K562 (cell line): ENCODE results near the gene BLVRA. TPM values are rescaled to one million over a fixed set of nuclear protein-coding genes. Genes with fewer than 3 reads are reported as not detected.

Source experiments
- EWSR1 ChIP-seq: fragments of 450-650 bp; IDR thresholded peaks from 2 replicates; pipeline ENCODE4 v1.6.1; 2018; ENCODE audit warnings: borderline replicate concordance, mild to moderate bottlenecking, low read depth, moderate library complexity; ENCODE audit not compliant: partially characterized antibody
- HNRNPLL ChIP-seq: fragments of 200-400 bp; formaldehyde crosslinking; IDR thresholded peaks from 2 replicates; pipeline ENCODE4 v1.6.1; 2017; ENCODE audit warnings: low read length, low read depth, mild to moderate bottlenecking; ENCODE audit not compliant: poor library complexity, severe bottlenecking
- ILK ChIP-seq: fragments of 450-650 bp; IDR thresholded peaks from 2 replicates; pipeline ENCODE4 v1.6.1; 2016; ENCODE audit warnings: missing genetic modification characterization, low read depth, mild to moderate bottlenecking, missing compliant biosample characterization, moderate library complexity, borderline replicate concordance
- MTA1 ChIP-seq: fragments of 450-650 bp; IDR thresholded peaks from 2 replicates; pipeline ENCODE4 v1.6.1; 2017; ENCODE audit warnings: borderline replicate concordance
- MTA3 ChIP-seq: fragments of 450-650 bp; formaldehyde crosslinking; IDR thresholded peaks from 2 replicates; pipeline ENCODE4 v1.6.1; 2017; ENCODE audit warnings: mild to moderate bottlenecking, borderline replicate concordance
- NFIX ChIP-seq: fragments of 250-450 bp; sonication (Bioruptor Pico); IDR thresholded peaks from 2 replicates; pipeline ENCODE4 v1.4.0; 2020; ENCODE audit warnings: low read depth, mild to moderate bottlenecking, moderate library complexity
- NFRKB ChIP-seq: fragments of 450-650 bp; IDR thresholded peaks from 2 replicates; pipeline ENCODE4 v1.6.1; 2016; ENCODE audit warnings: low read depth
- PTRF ChIP-seq: fragments of 450-650 bp; IDR thresholded peaks from 2 replicates; pipeline ENCODE4 v1.6.1; 2016; ENCODE audit warnings: mild to moderate bottlenecking, missing genetic modification characterization, missing compliant biosample characterization
- RBM14 ChIP-seq: fragments of 200-400 bp; formaldehyde crosslinking; IDR thresholded peaks from 2 replicates; pipeline ENCODE4 v1.6.1; 2018; ENCODE audit warnings: low read depth, mild to moderate bottlenecking, low read length, moderate library complexity, borderline replicate concordance; ENCODE audit not compliant: insufficient read depth
- SIRT6 ChIP-seq: IDR thresholded peaks from one replicate; pipeline ENCODE4 v1.6.1; 2012; ENCODE audit warnings: low read depth, mild to moderate bottlenecking, control low read depth, inconsistent platforms, low read length, moderate library complexity
- TCF7 ChIP-seq: sonication (generic); IDR thresholded peaks from 2 replicates; pipeline ENCODE4 v1.6.1; 2016; ENCODE audit warnings: antibody characterized with exemption, borderline replicate concordance
- XRCC5 ChIP-seq: fragments of 200-400 bp; formaldehyde crosslinking; IDR thresholded peaks from 2 replicates; pipeline ENCODE4 v1.6.1; 2017; ENCODE audit warnings: low read depth, mild to moderate bottlenecking, low read length
- ZBTB1 ChIP-seq: sonication (generic); formaldehyde crosslinking; IDR thresholded peaks from 2 replicates; pipeline ENCODE4 v1.8.1; 2023; ENCODE audit warnings: missing genetic modification reagents, low read depth, mild to moderate bottlenecking, borderline replicate concordance
- ZNF121 ChIP-seq: sonication (generic); formaldehyde crosslinking; conservative IDR thresholded peaks from 2 replicates; pipeline ENCODE4 v1.8.0; 2022; ENCODE audit warnings: missing genetic modification reagents
- ZNF408 ChIP-seq: fragments of 250-450 bp; sonication (Bioruptor Pico); IDR thresholded peaks from 2 replicates; pipeline ENCODE4 v1.4.0; 2020; ENCODE audit warnings: low read depth, mild to moderate bottlenecking, moderate library complexity
- polyA plus RNA-seq, 8 experiments: library from polyadenylated mRNA; depleted of rRNA in 4 of 8; stranded (reverse) in 5 of 8; unstranded in 3 of 8; fragments of >200 nt; fragmentation: Nextera tagmentation in 2 of 8; fragmentation: Illumina TruSeq in 1 of 8; extraction: Ambion mirVana in 2 of 8; extraction: Trizol in 1 of 8; gene quantifications; 2 replicates each; pipeline versions ENCODE4 v1.2.1 to v1.2.3, GENCODE V29; 2011 to 2014; ENCODE audit warnings: inconsistent platforms in 1 of 8, missing spikeins in 1 of 8
- total RNA-seq, 7 experiments: library from RNA; depleted of rRNA in 6 of 7; stranded (reverse); fragments of >200 nt in 6 of 7; fragmentation: Illumina TruSeq in 2 of 7; extraction: Trizol in 2 of 7; gene quantifications; 2 replicates each; pipeline versions ENCODE4 v1.2.1 to v1.2.3, GENCODE V29; 2011 to 2021; ENCODE audit warnings: low replicate concordance in 1 of 7
- TF ChIP-seq, protein P1 (sequence below): sonication (generic); formaldehyde crosslinking; IDR thresholded peaks from 2 replicates; pipeline ENCODE4 v1.8.1; 2023; ENCODE audit warnings: missing genetic modification reagents, mild to moderate bottlenecking, borderline replicate concordance
- TF ChIP-seq, protein P2 (sequence below): sonication (generic); formaldehyde crosslinking; IDR thresholded peaks from 2 replicates; pipeline ENCODE4 v1.8.0; 2023; ENCODE audit warnings: mild to moderate bottlenecking, missing genetic modification reagents
- TF ChIP-seq, protein P3 (sequence below): fragments of 450-650 bp; IDR thresholded peaks from 2 replicates; pipeline ENCODE4 v1.6.1; 2016; ENCODE audit warnings: antibody characterized with exemption

The BLVRA gene
- total and polyA plus RNA-seq, 9 of the 15 experiments (the other 6 are each of a cell fraction or from before 2014, with no cell fraction given) = 48.5 to 147 (median 61.5) TPM

DNA sequence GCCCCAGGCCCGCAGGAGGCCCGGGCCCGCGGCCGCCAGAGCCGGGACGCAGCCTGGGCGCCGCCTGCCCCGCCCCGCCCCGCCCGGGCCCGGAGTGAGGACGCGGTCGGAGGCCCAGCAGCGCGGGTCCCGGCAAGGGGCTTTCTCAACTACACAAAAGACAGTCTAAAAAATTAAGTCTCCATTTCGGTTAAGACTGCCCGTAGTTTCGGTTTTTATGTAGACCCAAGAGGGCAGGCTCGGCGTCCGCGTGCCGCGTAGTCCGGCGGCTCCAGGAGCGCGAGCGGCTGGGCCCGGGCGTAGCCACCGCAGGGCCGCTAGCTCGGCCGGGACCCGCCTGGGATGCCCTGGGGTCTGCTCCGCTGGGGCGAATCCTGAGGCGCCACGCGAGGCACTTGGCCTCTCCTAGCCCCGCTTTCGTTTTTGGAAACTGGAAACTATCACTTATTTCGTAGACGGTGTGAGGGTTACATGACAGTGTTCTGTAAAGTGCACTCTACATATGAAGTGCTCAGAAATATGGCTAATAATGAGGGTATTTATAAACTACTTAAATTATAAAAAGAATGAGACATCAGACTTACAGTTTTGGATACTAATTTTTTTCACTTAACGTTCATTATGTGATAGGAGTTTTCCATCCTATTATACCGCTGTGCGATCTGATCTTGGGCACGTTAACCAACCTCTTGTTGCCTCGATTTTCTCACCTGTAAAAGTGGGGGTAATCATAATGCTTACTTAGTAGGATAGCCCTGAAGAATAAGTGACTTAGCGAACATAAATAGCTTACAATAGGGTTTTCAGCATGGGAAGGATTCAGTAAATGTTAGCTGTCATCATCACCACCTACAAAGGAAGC is 573 bp downstream of the BLVRA start (continued):
- TF ChIP-seq, protein P1, sequence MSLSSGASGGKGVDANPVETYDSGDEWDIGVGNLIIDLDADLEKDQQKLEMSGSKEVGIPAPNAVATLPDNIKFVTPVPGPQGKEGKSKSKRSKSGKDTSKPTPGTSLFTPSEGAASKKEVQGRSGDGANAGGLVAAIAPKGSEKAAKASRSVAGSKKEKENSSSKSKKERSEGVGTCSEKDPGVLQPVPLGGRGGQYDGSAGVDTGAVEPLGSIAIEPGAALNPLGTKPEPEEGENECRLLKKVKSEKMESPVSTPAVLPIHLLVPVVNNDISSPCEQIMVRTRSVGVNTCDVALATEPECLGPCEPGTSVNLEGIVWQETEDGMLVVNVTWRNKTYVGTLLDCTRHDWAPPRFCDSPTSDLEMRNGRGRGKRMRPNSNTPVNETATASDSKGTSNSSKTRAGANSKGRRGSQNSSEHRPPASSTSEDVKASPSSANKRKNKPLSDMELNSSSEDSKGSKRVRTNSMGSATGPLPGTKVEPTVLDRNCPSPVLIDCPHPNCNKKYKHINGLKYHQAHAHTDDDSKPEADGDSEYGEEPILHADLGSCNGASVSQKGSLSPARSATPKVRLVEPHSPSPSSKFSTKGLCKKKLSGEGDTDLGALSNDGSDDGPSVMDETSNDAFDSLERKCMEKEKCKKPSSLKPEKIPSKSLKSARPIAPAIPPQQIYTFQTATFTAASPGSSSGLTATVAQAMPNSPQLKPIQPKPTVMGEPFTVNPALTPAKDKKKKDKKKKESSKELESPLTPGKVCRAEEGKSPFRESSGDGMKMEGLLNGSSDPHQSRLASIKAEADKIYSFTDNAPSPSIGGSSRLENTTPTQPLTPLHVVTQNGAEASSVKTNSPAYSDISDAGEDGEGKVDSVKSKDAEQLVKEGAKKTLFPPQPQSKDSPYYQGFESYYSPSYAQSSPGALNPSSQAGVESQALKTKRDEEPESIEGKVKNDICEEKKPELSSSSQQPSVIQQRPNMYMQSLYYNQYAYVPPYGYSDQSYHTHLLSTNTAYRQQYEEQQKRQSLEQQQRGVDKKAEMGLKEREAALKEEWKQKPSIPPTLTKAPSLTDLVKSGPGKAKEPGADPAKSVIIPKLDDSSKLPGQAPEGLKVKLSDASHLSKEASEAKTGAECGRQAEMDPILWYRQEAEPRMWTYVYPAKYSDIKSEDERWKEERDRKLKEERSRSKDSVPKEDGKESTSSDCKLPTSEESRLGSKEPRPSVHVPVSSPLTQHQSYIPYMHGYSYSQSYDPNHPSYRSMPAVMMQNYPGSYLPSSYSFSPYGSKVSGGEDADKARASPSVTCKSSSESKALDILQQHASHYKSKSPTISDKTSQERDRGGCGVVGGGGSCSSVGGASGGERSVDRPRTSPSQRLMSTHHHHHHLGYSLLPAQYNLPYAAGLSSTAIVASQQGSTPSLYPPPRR (CRISPR knock-in tag) = no peak
- TF ChIP-seq ILK (tag) (no peak), MTA1 (no peak), XRCC5 (no peak), HNRNPLL (peak; percentile 66), SIRT6 (no peak), MTA3 (no peak), ZNF408 (CRISPR knock-in tag) (no peak), EWSR1 (no peak), ZBTB1 (CRISPR knock-in tag) (no peak), NFIX (CRISPR knock-in tag) (no peak), PTRF (tag) (no peak), ZNF121 (CRISPR knock-in tag) (no peak), RBM14 (no peak), TCF7 (no peak), NFRKB (no peak)
- TF ChIP-seq, protein P2, sequence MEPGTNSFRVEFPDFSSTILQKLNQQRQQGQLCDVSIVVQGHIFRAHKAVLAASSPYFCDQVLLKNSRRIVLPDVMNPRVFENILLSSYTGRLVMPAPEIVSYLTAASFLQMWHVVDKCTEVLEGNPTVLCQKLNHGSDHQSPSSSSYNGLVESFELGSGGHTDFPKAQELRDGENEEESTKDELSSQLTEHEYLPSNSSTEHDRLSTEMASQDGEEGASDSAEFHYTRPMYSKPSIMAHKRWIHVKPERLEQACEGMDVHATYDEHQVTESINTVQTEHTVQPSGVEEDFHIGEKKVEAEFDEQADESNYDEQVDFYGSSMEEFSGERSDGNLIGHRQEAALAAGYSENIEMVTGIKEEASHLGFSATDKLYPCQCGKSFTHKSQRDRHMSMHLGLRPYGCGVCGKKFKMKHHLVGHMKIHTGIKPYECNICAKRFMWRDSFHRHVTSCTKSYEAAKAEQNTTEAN (CRISPR knock-in tag) = no peak
- TF ChIP-seq, protein P3, sequence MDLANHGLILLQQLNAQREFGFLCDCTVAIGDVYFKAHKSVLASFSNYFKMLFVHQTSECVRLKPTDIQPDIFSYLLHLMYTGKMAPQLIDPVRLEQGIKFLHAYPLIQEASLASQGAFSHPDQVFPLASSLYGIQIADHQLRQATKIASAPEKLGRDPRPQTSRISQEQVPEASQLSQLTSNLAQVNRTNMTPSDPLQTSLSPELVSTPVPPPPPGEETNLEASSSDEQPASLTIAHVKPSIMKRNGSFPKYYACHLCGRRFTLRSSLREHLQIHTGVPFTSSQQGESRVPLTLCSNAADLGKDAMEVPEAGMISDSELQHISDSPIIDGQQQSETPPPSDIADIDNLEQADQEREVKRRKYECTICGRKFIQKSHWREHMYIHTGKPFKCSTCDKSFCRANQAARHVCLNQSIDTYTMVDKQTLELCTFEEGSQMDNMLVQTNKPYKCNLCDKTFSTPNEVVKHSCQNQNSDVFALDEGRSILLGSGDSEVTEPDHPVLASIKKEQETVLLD = no peak
